ENCODE data around the gene CCDC61. TPM values are rescaled to one million over a fixed set of nuclear protein-coding genes. Genes with fewer than 3 reads are reported as not detected.

Gene CCDC61
- total RNA-seq, 2 experiments from 2014 or later = 14.2 to 20.1 TPM

GRCh38 chr19:46031781-46032596 lies 36.7 kb downstream of the CCDC61 start:
- Histone ChIP-seq H3K9me3 (ENCODE audit: low read length) (peaks cover 4% of the 10 kb centered on the region; the same call in 1 of the 2 replicates), H3K79me2 (ENCODE audit: insufficient read depth, low read depth, low read length) (no peaks in the 10 kb centered on the region), H3K4me3 (ENCODE audit: low read depth, low read length, poor library complexity, severe bottlenecking) (no peak overlapping the region), H2AFZ (ENCODE audit: low read length) (no peak overlapping the region), H3K27ac (ENCODE audit: low read depth, low read length, poor library complexity, severe bottlenecking) (no peak overlapping the region), H3K9me2 (ENCODE audit: insufficient read depth, low read length) (no peaks in the 10 kb centered on the region), H3K36me3 (ENCODE audit: insufficient read depth, low read length) (peaks cover 3% of the 10 kb centered on the region; the same call in 1 of the 2 replicates), H4K20me1 (ENCODE audit: insufficient read depth, low read length) (no peaks in the 10 kb centered on the region), H3K4me2 (ENCODE audit: low read length) (no peak overlapping the region), H3K4me1 (ENCODE audit: insufficient read depth, low read length, poor library complexity, severe bottlenecking) (no peaks in the 10 kb centered on the region)
- CTCF ChIA-PET (ENCODE audit: unreplicated experiment) = interaction anchor here (0.5 kb wide), 1 partner anchor 1577 kb away, joined by 4 read pairs; no protein-coding TSS in a partner anchor
- TF ChIP-seq CTCF (conservative IDR thresholded peaks at IDR 0.05; ENCODE audit: low read length) (no peak), EZH2phosphoT487 (IDR thresholded peaks at IDR 0.05; ENCODE audit: borderline replicate concordance, low read depth, low read length) (no peak)
- no peak for DNase-seq (ENCODE audit: low spot score)
- BruUV-seq (replicated peaks) = no TSS peak
- intact Hi-C loops (cut with micrococcal nuclease; ENCODE audit: unreplicated experiment) = no loop called here
- POLR2A ChIA-PET = no interaction called here

GRCh38 chr19:46032597-46033025 lies 37.3 kb downstream of the CCDC61 start:
- Histone ChIP-seq H3K79me2 (ENCODE audit: insufficient read depth, low read depth, low read length) (no peaks in the 10 kb centered on the region), H3K9me3 (ENCODE audit: low read length) (peaks cover 4% of the 10 kb centered on the region; the same call in 1 of the 2 replicates), H3K4me3 (ENCODE audit: low read depth, low read length, poor library complexity, severe bottlenecking) (no peak overlapping the region), H3K9me2 (ENCODE audit: insufficient read depth, low read length) (no peaks in the 10 kb centered on the region), H2AFZ (ENCODE audit: low read length) (no peak overlapping the region), H3K4me1 (ENCODE audit: insufficient read depth, low read length, poor library complexity, severe bottlenecking) (no peaks in the 10 kb centered on the region), H3K36me3 (ENCODE audit: insufficient read depth, low read length) (peaks cover 3% of the 10 kb centered on the region; the same call in 1 of the 2 replicates), H3K4me2 (ENCODE audit: low read length) (no peak overlapping the region), H4K20me1 (ENCODE audit: insufficient read depth, low read length) (no peaks in the 10 kb centered on the region), H3K27ac (ENCODE audit: low read depth, low read length, poor library complexity, severe bottlenecking) (no peak overlapping the region)
- intact Hi-C loops (cut with micrococcal nuclease; ENCODE audit: unreplicated experiment) = no loop called here
- BruUV-seq (replicated peaks) = no TSS peak
- TF ChIP-seq CTCF (conservative IDR thresholded peaks at IDR 0.05; ENCODE audit: low read length) = no peak
- TF ChIP-seq EZH2phosphoT487 (IDR thresholded peaks at IDR 0.05; ENCODE audit: borderline replicate concordance, low read depth, low read length) = no peak
- DNase-seq (ENCODE audit: low spot score) = no peak
- POLR2A ChIA-PET = no interaction called here
- CTCF ChIA-PET (ENCODE audit: unreplicated experiment) = no interaction called here

GRCh38 chr19:46033401-46033800 lies 38.1 kb downstream of the CCDC61 start:
- Histone ChIP-seq H3K36me3 (ENCODE audit: insufficient read depth, low read length) (peaks cover 3% of the 10 kb centered on the region; the same call in 1 of the 2 replicates), H3K4me2 (ENCODE audit: low read length) (no peak overlapping the region), H2AFZ (ENCODE audit: low read length) (no peak overlapping the region), H4K20me1 (ENCODE audit: insufficient read depth, low read length) (no peaks in the 10 kb centered on the region), H3K4me1 (ENCODE audit: insufficient read depth, low read length, poor library complexity, severe bottlenecking) (no peaks in the 10 kb centered on the region), H3K9me3 (ENCODE audit: low read length) (peaks cover 4% of the 10 kb centered on the region; the same call in 1 of the 2 replicates), H3K9me2 (ENCODE audit: insufficient read depth, low read length) (no peaks in the 10 kb centered on the region), H3K27ac (ENCODE audit: low read depth, low read length, poor library complexity, severe bottlenecking) (no peak overlapping the region), H3K4me3 (ENCODE audit: low read depth, low read length, poor library complexity, severe bottlenecking) (no peak overlapping the region), H3K79me2 (ENCODE audit: insufficient read depth, low read depth, low read length) (no peaks in the 10 kb centered on the region)
- intact Hi-C loops (cut with micrococcal nuclease; ENCODE audit: unreplicated experiment) = no loop called here
- no TSS peak for BruUV-seq (replicated peaks)
- DNase-seq (ENCODE audit: low spot score) = no peak
- CTCF ChIA-PET (ENCODE audit: unreplicated experiment) = no interaction called here
- no peak for TF ChIP-seq CTCF (conservative IDR thresholded peaks at IDR 0.05; ENCODE audit: low read length)
- no peak for TF ChIP-seq EZH2phosphoT487 (IDR thresholded peaks at IDR 0.05; ENCODE audit: borderline replicate concordance, low read depth, low read length)
- POLR2A ChIA-PET = interaction anchor here (0.6 kb wide), 1 partner anchor 316 kb away, joined by 10 read pairs; no protein-coding TSS in a partner anchor

Measured in OCI-LY7 (cell line).